Lower leg skin (tissue), 3 donors: Measurements from ENCODE around the gene GADL1.

Experiments used
- CTCF ChIP-seq, 3 donors: fragments of 450-650 bp; IDR thresholded peaks; one replicate each; pipeline ENCODE4 v1.5.1; 2016; ENCODE audit warnings: antibody characterized with exemption in 3 of 3, mild to moderate bottlenecking in 3 of 3, moderate library complexity in 2 of 3
- POLR2A ChIP-seq, 2 donors: fragments of 450-650 bp; IDR thresholded peaks; one replicate each; pipeline ENCODE4 v1.6.1; 2016 to 2017; ENCODE audit warnings: antibody characterized with exemption in 2 of 2, mild to moderate bottlenecking in 1 of 2, moderate library complexity in 1 of 2

- TF ChIP-seq CTCF (IDR thresholded peaks at IDR 0.05) (no peak), POLR2A (IDR thresholded peaks at IDR 0.05) (no peak)
These were observed 83.8 kb downstream of the GADL1 start for GRCh38 chr3:30810625-30811024.
